Vagina (tissue), 2 donors: ENCODE measurements around the gene FLNB.

Experiments used
- CTCF ChIP-seq, 3 experiments: fragments of 450-650 bp in 2 of 3; fragments of 200-600 bp in 1 of 3; sonication (generic) in 1 of 3; IDR thresholded peaks; one replicate each; pipeline ENCODE4 v1.5.1; 2017 to 2019; ENCODE audit warnings: antibody characterized with exemption in 3 of 3, mild to moderate bottlenecking in 2 of 3, moderate library complexity in 2 of 3
- POLR2A ChIP-seq, 2 donors: fragments of 450-650 bp; IDR thresholded peaks; one replicate each; pipeline ENCODE4 v1.6.1; 2017; ENCODE audit warnings: antibody characterized with exemption in 2 of 2, mild to moderate bottlenecking in 2 of 2, moderate library complexity in 2 of 2

- TF ChIP-seq CTCF (IDR thresholded peaks at IDR 0.05) (no peak), POLR2A (IDR thresholded peaks at IDR 0.05) (no peak)
Observed at GRCh38 chr3:58085616-58086015, 77.4 kb downstream of the FLNB start.
